ENCODE results near the gene SNX22. TPM values are rescaled to one million over a fixed set of nuclear protein-coding genes. Genes with fewer than 3 reads are reported as not detected.

Gene SNX22
- total and polyA plus RNA-seq, 9 of the 15 experiments (the other 6 are each of a cell fraction or from before 2014, with no cell fraction given) = 0.91 to 3.0 (median 2.0) TPM

DNA sequence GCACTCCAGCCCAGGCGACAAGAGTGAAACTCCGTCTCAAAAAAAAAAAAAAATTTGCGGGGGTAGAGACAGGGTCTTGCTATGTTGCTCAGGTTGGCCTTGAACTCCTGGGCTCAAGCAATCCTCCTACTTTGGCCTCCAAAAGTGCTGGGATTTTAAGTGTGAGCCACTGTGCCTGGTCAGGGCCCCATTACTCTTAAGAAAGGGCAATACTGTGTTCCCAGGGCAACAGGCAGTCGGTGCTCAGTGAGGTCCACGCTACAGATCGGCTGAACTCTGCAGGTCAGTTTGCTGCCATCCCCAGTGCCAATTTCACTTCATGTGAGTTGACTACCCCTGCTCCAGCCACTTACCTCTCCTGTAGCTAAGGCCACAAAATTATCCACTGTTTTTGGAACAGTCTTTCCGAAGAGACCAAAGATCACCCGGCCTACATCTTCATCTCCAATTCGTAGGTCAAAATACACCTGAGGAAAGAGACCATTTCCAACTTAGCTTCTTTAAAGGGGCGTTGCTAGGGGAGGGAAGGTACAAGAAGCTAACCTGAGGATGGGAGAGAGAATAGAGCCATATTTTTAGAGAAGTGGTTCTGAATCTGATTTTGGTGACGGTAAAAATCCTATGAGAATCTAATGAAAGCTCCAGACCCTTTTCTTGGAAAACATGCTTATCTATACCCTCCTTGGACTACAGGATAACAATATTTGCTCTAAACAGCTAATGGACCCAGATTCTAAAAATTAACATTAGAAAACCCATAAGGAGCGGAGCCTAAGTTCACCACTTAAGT lies 10.4 kb downstream of the SNX22 start:
- Histone ChIP-seq H2AFZ (ENCODE audit: low read depth, low read length) (no peak overlapping the region), H3K4me1 (replicated peaks in 1 of 2; ENCODE audit: control insufficient read depth in 2 of 2, insufficient read depth in 2 of 2, low read length in 2 of 2) (peaks cover 16 to 27% of the 10 kb centered on the region in 2 experiments; a peak in 3 of 5 replicates), H3K36me3 (ENCODE audit: control insufficient read depth, insufficient read depth, low read length) (peaks cover 51% of the 10 kb centered on the region), H3K9ac (ENCODE audit: insufficient read depth in 1 of 2, low read depth in 2 of 2, low read length in 2 of 2) (peak overlapping the region; percentile 94 to 96), H3K9me3 (replicated peaks; ENCODE audit: control insufficient read depth, insufficient read depth, low read depth, low read length) (no peaks in the 10 kb centered on the region), H4K20me1 (replicated peaks; ENCODE audit: control insufficient read depth, insufficient read depth, low read length) (no peaks in the 10 kb centered on the region), H3K4me3 (peak overlapping the region; percentile 92), H3K9me1 (ENCODE audit: control insufficient read depth, insufficient read depth, low read length) (no peaks in the 10 kb centered on the region), H3K79me2 (ENCODE audit: control insufficient read depth, insufficient read depth, low read length) (peaks cover 45% of the 10 kb centered on the region), H3K27me3 (ENCODE audit: control insufficient read depth in 2 of 2, insufficient read depth in 2 of 2, low read length in 2 of 2) (no peaks in the 10 kb centered on the region), H3K27ac (ENCODE audit: extremely low read depth, low read depth, low read length) (peak overlapping the region; percentile 86), H3K4me2 (ENCODE audit: insufficient read depth, low read length) (peak overlapping the region; percentile 94)
- intact Hi-C loops (cut with micrococcal nuclease) (loop anchor here (5.0 kb wide), 1 partner anchor 45 kb away; no protein-coding TSS in a partner anchor), in situ Hi-C loops (cut with MboI) (no loop called here)
- WGBS (ENCODE audit: insufficient coverage, low coverage, missing lambda C conversion rate) = 9% methylated on average over 11 of the region's 12 CpGs
- BruUV-seq (replicated peaks) = TSS peak; percentile 77
- ChIA-PET POLR2A (interaction anchor here (0.7 to 3.8 kb wide), 9 partner anchors 8 to 825 kb away, joined by 3 to 36 read pairs (median 5); partner anchors contain the start of gene CSNK1G1), CTCF (ENCODE audit: low intra/inter-chr PET ratio) (no interaction called here)
- peak; percentile 6 for FAIRE-seq
- DNase-seq (ENCODE audit: extremely low read depth in 1 of 4, low spot score in 3 of 4) = no peak
- no peak for ATAC-seq
- TF ChIP-seq, protein P1, sequence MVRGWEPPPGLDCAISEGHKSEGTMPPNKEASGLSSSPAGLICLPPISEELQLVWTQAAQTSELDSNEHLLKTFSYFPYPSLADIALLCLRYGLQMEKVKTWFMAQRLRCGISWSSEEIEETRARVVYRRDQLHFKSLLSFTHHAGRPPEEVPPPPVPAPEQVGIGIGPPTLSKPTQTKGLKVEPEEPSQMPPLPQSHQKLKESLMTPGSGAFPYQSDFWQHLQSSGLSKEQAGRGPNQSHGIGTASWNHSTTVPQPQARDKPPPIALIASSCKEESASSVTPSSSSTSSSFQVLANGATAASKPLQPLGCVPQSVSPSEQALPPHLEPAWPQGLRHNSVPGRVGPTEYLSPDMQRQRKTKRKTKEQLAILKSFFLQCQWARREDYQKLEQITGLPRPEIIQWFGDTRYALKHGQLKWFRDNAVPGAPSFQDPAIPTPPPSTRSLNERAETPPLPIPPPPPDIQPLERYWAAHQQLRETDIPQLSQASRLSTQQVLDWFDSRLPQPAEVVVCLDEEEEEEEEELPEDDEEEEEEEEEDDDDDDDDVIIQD (CRISPR knock-in tag; IDR thresholded peaks at IDR 0.05) = no peak
- TF ChIP-seq, protein P2, sequence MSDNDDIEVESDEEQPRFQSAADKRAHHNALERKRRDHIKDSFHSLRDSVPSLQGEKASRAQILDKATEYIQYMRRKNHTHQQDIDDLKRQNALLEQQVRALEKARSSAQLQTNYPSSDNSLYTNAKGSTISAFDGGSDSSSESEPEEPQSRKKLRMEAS (CRISPR knock-in tag; IDR thresholded peaks at IDR 0.05) = 0 out of 2 replicates have a peak, but pooled peaks have one; percentile 13
- TF ChIP-seq, protein P3, sequence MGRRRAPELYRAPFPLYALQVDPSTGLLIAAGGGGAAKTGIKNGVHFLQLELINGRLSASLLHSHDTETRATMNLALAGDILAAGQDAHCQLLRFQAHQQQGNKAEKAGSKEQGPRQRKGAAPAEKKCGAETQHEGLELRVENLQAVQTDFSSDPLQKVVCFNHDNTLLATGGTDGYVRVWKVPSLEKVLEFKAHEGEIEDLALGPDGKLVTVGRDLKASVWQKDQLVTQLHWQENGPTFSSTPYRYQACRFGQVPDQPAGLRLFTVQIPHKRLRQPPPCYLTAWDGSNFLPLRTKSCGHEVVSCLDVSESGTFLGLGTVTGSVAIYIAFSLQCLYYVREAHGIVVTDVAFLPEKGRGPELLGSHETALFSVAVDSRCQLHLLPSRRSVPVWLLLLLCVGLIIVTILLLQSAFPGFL (CRISPR knock-in tag; IDR thresholded peaks at IDR 0.05) = no peak
- TF ChIP-seq FOXP1 (CRISPR knock-in tag; IDR thresholded peaks at IDR 0.05) = 0 out of 2 replicates have a peak, but pooled peaks have one; percentile 22
- TF ChIP-seq NR4A1 (CRISPR knock-in tag; IDR thresholded peaks at IDR 0.05) = no peak
- TF ChIP-seq NR4A1 (tag; IDR thresholded peaks at IDR 0.05) = no peak
- TF ChIP-seq MYBL2 (IDR thresholded peaks at IDR 0.05; ENCODE audit: low read depth) = no peak
- no peak for TF ChIP-seq MYBL2 (CRISPR knock-in tag; IDR thresholded peaks at IDR 0.05; ENCODE audit: borderline replicate concordance)
- peak; percentile 23; the same call in 1 of the 2 replicates for TF ChIP-seq BRD4 (IDR thresholded peaks at IDR 0.05)
- TF ChIP-seq, protein P4, sequence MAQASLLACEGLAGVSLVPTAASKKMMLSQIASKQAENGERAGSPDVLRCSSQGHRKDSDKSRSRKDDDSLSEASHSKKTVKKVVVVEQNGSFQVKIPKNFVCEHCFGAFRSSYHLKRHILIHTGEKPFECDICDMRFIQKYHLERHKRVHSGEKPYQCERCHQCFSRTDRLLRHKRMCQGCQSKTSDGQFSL (CRISPR knock-in tag; IDR thresholded peaks at IDR 0.05) = no peak
- TF ChIP-seq, protein P4 (tag; IDR thresholded peaks at IDR 0.05) = no peak
- no peak for TF ChIP-seq HMG20B (CRISPR knock-in tag; IDR thresholded peaks at IDR 0.05)
- TF ChIP-seq, protein P5, sequence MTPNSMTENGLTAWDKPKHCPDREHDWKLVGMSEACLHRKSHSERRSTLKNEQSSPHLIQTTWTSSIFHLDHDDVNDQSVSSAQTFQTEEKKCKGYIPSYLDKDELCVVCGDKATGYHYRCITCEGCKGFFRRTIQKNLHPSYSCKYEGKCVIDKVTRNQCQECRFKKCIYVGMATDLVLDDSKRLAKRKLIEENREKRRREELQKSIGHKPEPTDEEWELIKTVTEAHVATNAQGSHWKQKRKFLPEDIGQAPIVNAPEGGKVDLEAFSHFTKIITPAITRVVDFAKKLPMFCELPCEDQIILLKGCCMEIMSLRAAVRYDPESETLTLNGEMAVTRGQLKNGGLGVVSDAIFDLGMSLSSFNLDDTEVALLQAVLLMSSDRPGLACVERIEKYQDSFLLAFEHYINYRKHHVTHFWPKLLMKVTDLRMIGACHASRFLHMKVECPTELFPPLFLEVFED (CRISPR knock-in tag; conservative IDR thresholded peaks at IDR 0.05) = no peak
- no peak for TF ChIP-seq SIN3B (IDR thresholded peaks at IDR 0.05; ENCODE audit: low read depth)

Measured in K562 (cell line).